ENCODE results near the gene HEATR5A.
"Not testable (repeated sequence)": the region's sequence is repeated elsewhere in the genome, so short reads cannot be mapped to it uniquely, and the experiment has no call there.

The HEATR5A gene

GRCh38 chr14:31379125-31379947, 41.0 kb downstream of the HEATR5A start:
- H3K9ac ChIP-seq (ENCODE audit: low read depth, low read length); H3K9me3 ChIP-seq (ENCODE audit: control insufficient read depth, insufficient read depth, low read length); H3K27me3 ChIP-seq (ENCODE audit: control insufficient read depth, insufficient read depth, low read length); H3K36me3 ChIP-seq (ENCODE audit: control insufficient read depth, insufficient read depth, low read length); H3K4me3 ChIP-seq (ENCODE audit: low read depth, low read length); H3K4me1 ChIP-seq (ENCODE audit: control insufficient read depth, insufficient read depth, low read length): not testable (repeated sequence)

GRCh38 chr14:31377433-31377832, 42.9 kb downstream of the HEATR5A start:
- no peaks in the 10 kb centered on the region for H3K4me1 ChIP-seq (ENCODE audit: control insufficient read depth, insufficient read depth, low read length)
- H3K4me3 ChIP-seq (ENCODE audit: low read depth, low read length): no peak overlapping the region
- H3K27me3 ChIP-seq (ENCODE audit: control insufficient read depth, insufficient read depth, low read length): no peaks in the 10 kb centered on the region
- no peaks in the 10 kb centered on the region for H3K36me3 ChIP-seq (ENCODE audit: control insufficient read depth, insufficient read depth, low read length)
- H3K9me3 ChIP-seq (ENCODE audit: control insufficient read depth, insufficient read depth, low read length): no peaks in the 10 kb centered on the region
- H3K9ac ChIP-seq (ENCODE audit: low read depth, low read length): no peak overlapping the region

- Histone ChIP-seq H3K4me1 (ENCODE audit: control insufficient read depth, insufficient read depth, low read length) (no peaks in the 10 kb centered on the region), H3K27me3 (ENCODE audit: control insufficient read depth, insufficient read depth, low read length) (no peaks in the 10 kb centered on the region), H3K9ac (ENCODE audit: low read depth, low read length) (no peak overlapping the region), H3K4me3 (ENCODE audit: low read depth, low read length) (no peak overlapping the region), H3K36me3 (ENCODE audit: control insufficient read depth, insufficient read depth, low read length) (no peaks in the 10 kb centered on the region), H3K9me3 (ENCODE audit: control insufficient read depth, insufficient read depth, low read length) (no peaks in the 10 kb centered on the region)
Measured at GRCh38 chr14:31371646-31372045, 48.7 kb downstream of the HEATR5A start.

GRCh38 chr14:31363331-31364073, 56.8 kb downstream of the HEATR5A start:
- H3K36me3 ChIP-seq (ENCODE audit: control insufficient read depth, insufficient read depth, low read length): no peaks in the 10 kb centered on the region
- no peak overlapping the region for H3K4me3 ChIP-seq (ENCODE audit: low read depth, low read length)
- H3K27me3 ChIP-seq (ENCODE audit: control insufficient read depth, insufficient read depth, low read length): no peaks in the 10 kb centered on the region
- H3K9me3 ChIP-seq (ENCODE audit: control insufficient read depth, insufficient read depth, low read length): no peaks in the 10 kb centered on the region
- no peak overlapping the region for H3K9ac ChIP-seq (ENCODE audit: low read depth, low read length)
- no peaks in the 10 kb centered on the region for H3K4me1 ChIP-seq (ENCODE audit: control insufficient read depth, insufficient read depth, low read length)

- no peak overlapping the region for H3K4me3 ChIP-seq (ENCODE audit: low read depth, low read length)
- H3K9ac ChIP-seq (ENCODE audit: low read depth, low read length): no peak overlapping the region
- H3K27me3 ChIP-seq (ENCODE audit: control insufficient read depth, insufficient read depth, low read length): no peaks in the 10 kb centered on the region
- H3K9me3 ChIP-seq (ENCODE audit: control insufficient read depth, insufficient read depth, low read length): no peaks in the 10 kb centered on the region
- H3K4me1 ChIP-seq (ENCODE audit: control insufficient read depth, insufficient read depth, low read length): no peaks in the 10 kb centered on the region
- no peaks in the 10 kb centered on the region for H3K36me3 ChIP-seq (ENCODE audit: control insufficient read depth, insufficient read depth, low read length)
Measured at GRCh38 chr14:31362746-31363145, 57.6 kb downstream of the HEATR5A start.

GRCh38 chr14:31361761-31362160, 58.6 kb downstream of the HEATR5A start:
- H3K27me3 ChIP-seq (ENCODE audit: control insufficient read depth, insufficient read depth, low read length); H3K4me3 ChIP-seq (ENCODE audit: low read depth, low read length); H3K9ac ChIP-seq (ENCODE audit: low read depth, low read length); H3K36me3 ChIP-seq (ENCODE audit: control insufficient read depth, insufficient read depth, low read length); H3K9me3 ChIP-seq (ENCODE audit: control insufficient read depth, insufficient read depth, low read length); H3K4me1 ChIP-seq (ENCODE audit: control insufficient read depth, insufficient read depth, low read length): not testable (repeated sequence)

- no peak overlapping the region for H3K9ac ChIP-seq (ENCODE audit: low read depth, low read length)
Measured at GRCh38 chr14:31360919-31361662, 59.3 kb downstream of the HEATR5A start.

GRCh38 chr14:31357279-31357678, 63.1 kb downstream of the HEATR5A start:
- Histone ChIP-seq H3K9me3 (ENCODE audit: control insufficient read depth, insufficient read depth, low read length) (no peaks in the 10 kb centered on the region), H3K9ac (ENCODE audit: low read depth, low read length) (no peak overlapping the region), H3K36me3 (ENCODE audit: control insufficient read depth, insufficient read depth, low read length) (no peaks in the 10 kb centered on the region), H3K27me3 (ENCODE audit: control insufficient read depth, insufficient read depth, low read length) (no peaks in the 10 kb centered on the region), H3K4me3 (ENCODE audit: low read depth, low read length) (no peak overlapping the region), H3K4me1 (ENCODE audit: control insufficient read depth, insufficient read depth, low read length) (no peaks in the 10 kb centered on the region)

More at GRCh38 chr14:31360919-31361662, 59.3 kb downstream of the HEATR5A start:
- Histone ChIP-seq H3K4me3 (ENCODE audit: low read depth, low read length) (no peak overlapping the region), H3K4me1 (ENCODE audit: control insufficient read depth, insufficient read depth, low read length) (no peaks in the 10 kb centered on the region), H3K36me3 (ENCODE audit: control insufficient read depth, insufficient read depth, low read length) (no peaks in the 10 kb centered on the region), H3K9me3 (ENCODE audit: control insufficient read depth, insufficient read depth, low read length) (no peaks in the 10 kb centered on the region), H3K27me3 (ENCODE audit: control insufficient read depth, insufficient read depth, low read length) (no peaks in the 10 kb centered on the region)

GRCh38 chr14:31346097-31346496, 74.3 kb downstream of the HEATR5A start:
- Histone ChIP-seq H3K4me1 (ENCODE audit: control insufficient read depth, insufficient read depth, low read length) (no peaks in the 10 kb centered on the region), H3K4me3 (ENCODE audit: low read depth, low read length) (no peak overlapping the region), H3K9ac (ENCODE audit: low read depth, low read length) (no peak overlapping the region), H3K36me3 (ENCODE audit: control insufficient read depth, insufficient read depth, low read length) (peaks cover 5% of the 10 kb centered on the region), H3K27me3 (ENCODE audit: control insufficient read depth, insufficient read depth, low read length) (no peaks in the 10 kb centered on the region), H3K9me3 (ENCODE audit: control insufficient read depth, insufficient read depth, low read length) (no peaks in the 10 kb centered on the region)

GRCh38 chr14:31341280-31341679, 79.1 kb downstream of the HEATR5A start:
- Histone ChIP-seq H3K4me1 (ENCODE audit: control insufficient read depth, insufficient read depth, low read length) (no peaks in the 10 kb centered on the region), H3K4me3 (ENCODE audit: low read depth, low read length) (no peak overlapping the region), H3K36me3 (ENCODE audit: control insufficient read depth, insufficient read depth, low read length) (peaks cover 5% of the 10 kb centered on the region), H3K9me3 (ENCODE audit: control insufficient read depth, insufficient read depth, low read length) (no peaks in the 10 kb centered on the region), H3K27me3 (ENCODE audit: control insufficient read depth, insufficient read depth, low read length) (no peaks in the 10 kb centered on the region), H3K9ac (ENCODE audit: low read depth, low read length) (no peak overlapping the region)

- no peaks in the 10 kb centered on the region for H3K27me3 ChIP-seq (ENCODE audit: control insufficient read depth, insufficient read depth, low read length)
- no peak overlapping the region for H3K9ac ChIP-seq (ENCODE audit: low read depth, low read length)
- no peaks in the 10 kb centered on the region for H3K4me1 ChIP-seq (ENCODE audit: control insufficient read depth, insufficient read depth, low read length)
- H3K9me3 ChIP-seq (ENCODE audit: control insufficient read depth, insufficient read depth, low read length): no peaks in the 10 kb centered on the region
- H3K4me3 ChIP-seq (ENCODE audit: low read depth, low read length): no peak overlapping the region
- peaks cover 5% of the 10 kb centered on the region for H3K36me3 ChIP-seq (ENCODE audit: control insufficient read depth, insufficient read depth, low read length)
Measured at GRCh38 chr14:31340297-31341063, 79.9 kb downstream of the HEATR5A start.
